Activated naive CD4-positive, alpha-beta T cell treated with anti-CD3 and anti-CD28 coated beads for 36 hours (primary cell): ENCODE results near the gene RFPL2. TPM values are rescaled to one million over a fixed set of nuclear protein-coding genes. Genes with fewer than 3 reads are reported as not detected.

ENCODE experiments used
- CTCF ChIA-PET: fragments of 350-600 bp; sonication (Branson Sonifier 250); formaldehyde crosslinking; loops from one replicate; lab custom pipeline; 2021; ENCODE audit warnings: antibody characterized with exemption; lab: Charles Lee
- DNase-seq: peaks from one replicate; pipeline ENCODE4 v3.0.0-alpha.2; 2020
- H3K27ac Mint-ChIP-seq: one replicate; pipeline ENCODE4 v1.8.0; 2021; ENCODE audit warnings: mild to moderate bottlenecking, mixed read lengths
- H3K27me3 Mint-ChIP-seq: one replicate; pipeline ENCODE4 v1.8.0; 2021; ENCODE audit warnings: low read depth, mixed read lengths
- H3K36me3 Mint-ChIP-seq: one replicate; pipeline ENCODE4 v1.8.0; 2021; ENCODE audit warnings: low read depth, mixed read lengths
- H3K4me1 Mint-ChIP-seq: one replicate; pipeline ENCODE4 v1.8.0; 2021; ENCODE audit warnings: low read depth, mixed read lengths
- H3K4me3 Mint-ChIP-seq: one replicate; pipeline ENCODE4 v1.8.0; 2021; ENCODE audit warnings: mild to moderate bottlenecking, moderate library complexity, mixed read lengths
- H3K9me3 Mint-ChIP-seq: one replicate; pipeline ENCODE4 v1.8.0; 2021; ENCODE audit warnings: mixed read lengths
- intact Hi-C: fragments of 100-400 bp; cut with micrococcal nuclease; formaldehyde crosslinking; loops from one replicate; pipeline ENCODE4 v1.15.1; 2023
- total RNA-seq, 2 experiments: library from RNA; stranded (reverse); gene quantifications; one replicate each; pipeline ENCODE4 v1.2.3, GENCODE V29; 2021

RFPL2 gene
- not detected for total RNA-seq

GRCh38 chr22:32204856-32205722 is at the start of gene RFPL2:
RFPL2 (minus strand) TSS chr22:32205073; CDS start chr22:32202451, 2,622 bp downstream.
- no peaks in the 10 kb centered on the region for H3K9me3 Mint-ChIP-seq
- no peak within 1 kb of the TSS for H3K27ac Mint-ChIP-seq
- H3K4me3 Mint-ChIP-seq, result peak within 1 kb of the TSS; percentile 66
- H3K36me3 Mint-ChIP-seq, result no peaks in the 10 kb centered on the region
- H3K27me3 Mint-ChIP-seq, result peaks cover 17% of the 10 kb centered on the region
- DNase-seq, result peak; percentile 41
- CTCF ChIA-PET, result no interaction called here
- intact Hi-C loops, result no loop called here
- peaks cover 34% of the 10 kb centered on the region for H3K4me1 Mint-ChIP-seq

DNA sequence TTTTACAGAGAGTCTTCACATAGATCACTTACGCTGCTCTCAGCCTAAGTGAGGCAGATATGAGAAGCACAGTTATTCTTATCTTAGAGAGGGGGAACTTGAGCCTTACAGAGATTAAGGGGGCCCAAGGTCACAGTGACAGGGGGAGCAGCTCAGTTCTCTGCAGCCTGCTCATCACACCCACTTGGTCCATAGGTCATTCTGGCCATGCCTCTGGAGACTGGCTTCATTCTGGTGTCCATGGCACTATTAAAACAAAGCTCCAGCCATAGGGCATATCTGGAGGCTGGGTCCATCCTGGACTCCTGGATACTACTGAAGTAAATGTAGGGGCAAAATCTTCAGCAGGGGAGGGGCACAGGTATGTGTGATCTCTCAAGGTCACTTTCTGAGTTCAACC is 44.4 kb upstream of the RFPL2 start:
- H3K36me3 Mint-ChIP-seq, result no peaks in the 10 kb centered on the region
- H3K4me3 Mint-ChIP-seq, result no peak overlapping the region
- peaks cover 20% of the 10 kb centered on the region for H3K27me3 Mint-ChIP-seq
- no peaks in the 10 kb centered on the region for H3K9me3 Mint-ChIP-seq
- H3K4me1 Mint-ChIP-seq, result no peaks in the 10 kb centered on the region
- no peak for DNase-seq
- H3K27ac Mint-ChIP-seq, result no peak overlapping the region
- CTCF ChIA-PET, result no interaction called here
- intact Hi-C loops, result no loop called here

DNA sequence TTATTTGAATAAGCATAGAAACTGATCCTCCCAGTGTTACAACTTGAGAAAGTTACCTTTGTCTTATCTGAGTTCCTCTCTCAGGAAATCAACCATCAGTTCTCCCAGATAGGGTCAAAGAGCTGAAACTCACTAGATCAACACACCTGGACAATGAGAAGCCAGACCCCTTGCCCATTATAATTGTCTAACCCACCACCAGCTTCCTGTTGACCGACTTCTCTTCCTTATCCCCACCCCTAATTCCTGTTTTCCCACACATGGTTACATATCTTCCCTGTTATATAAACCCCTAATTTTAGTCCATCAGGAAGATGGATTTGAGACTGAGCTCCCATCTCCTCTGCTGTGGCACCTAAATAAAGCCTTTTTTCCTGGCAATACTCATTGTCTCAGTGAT is 43.4 kb upstream of the RFPL2 start:
- Mint-ChIP-seq H3K9me3 (no peaks in the 10 kb centered on the region), H3K4me3 (no peak overlapping the region), H3K36me3 (no peaks in the 10 kb centered on the region), H3K4me1 (no peaks in the 10 kb centered on the region), H3K27me3 (peaks cover 20% of the 10 kb centered on the region), H3K27ac (no peak overlapping the region)
- CTCF ChIA-PET, result no interaction called here
- no peak for DNase-seq
- intact Hi-C loops, result no loop called here

GRCh38 chr22:32246166-32246565 is 41.3 kb upstream of the RFPL2 start:
- intact Hi-C loops, result no loop called here
- CTCF ChIA-PET, result interaction anchor here (1.1 to 1.9 kb wide), 2 partner anchors 20 to 276 kb away, joined by 3 to 4 read pairs; no protein-coding TSS in a partner anchor
- Mint-ChIP-seq H3K27me3 (peaks cover 24% of the 10 kb centered on the region), H3K4me3 (no peak overlapping the region), H3K27ac (no peak overlapping the region), H3K4me1 (no peaks in the 10 kb centered on the region), H3K9me3 (no peaks in the 10 kb centered on the region), H3K36me3 (no peaks in the 10 kb centered on the region)
- no peak for DNase-seq

- H3K4me1 Mint-ChIP-seq, result no peaks in the 10 kb centered on the region
- H3K36me3 Mint-ChIP-seq, result no peaks in the 10 kb centered on the region
- H3K9me3 Mint-ChIP-seq, result no peaks in the 10 kb centered on the region
- CTCF ChIA-PET, result no interaction called here
- H3K4me3 Mint-ChIP-seq, result no peak overlapping the region
- H3K27ac Mint-ChIP-seq, result no peak overlapping the region
- H3K27me3 Mint-ChIP-seq, result peaks cover 16% of the 10 kb centered on the region
- intact Hi-C loops, result no loop called here
- DNase-seq, result no peak
Observed at GRCh38 chr22:32245042-32245441, 40.2 kb upstream of the RFPL2 start.

GRCh38 chr22:32244547-32244946 is 39.7 kb upstream of the RFPL2 start:
- Mint-ChIP-seq H3K4me3 (no peak overlapping the region), H3K36me3 (no peaks in the 10 kb centered on the region), H3K9me3 (no peaks in the 10 kb centered on the region), H3K27me3 (peaks cover 14% of the 10 kb centered on the region), H3K4me1 (no peaks in the 10 kb centered on the region), H3K27ac (no peak overlapping the region)
- intact Hi-C loops, result no loop called here
- DNase-seq, result no peak
- CTCF ChIA-PET, result no interaction called here

DNA sequence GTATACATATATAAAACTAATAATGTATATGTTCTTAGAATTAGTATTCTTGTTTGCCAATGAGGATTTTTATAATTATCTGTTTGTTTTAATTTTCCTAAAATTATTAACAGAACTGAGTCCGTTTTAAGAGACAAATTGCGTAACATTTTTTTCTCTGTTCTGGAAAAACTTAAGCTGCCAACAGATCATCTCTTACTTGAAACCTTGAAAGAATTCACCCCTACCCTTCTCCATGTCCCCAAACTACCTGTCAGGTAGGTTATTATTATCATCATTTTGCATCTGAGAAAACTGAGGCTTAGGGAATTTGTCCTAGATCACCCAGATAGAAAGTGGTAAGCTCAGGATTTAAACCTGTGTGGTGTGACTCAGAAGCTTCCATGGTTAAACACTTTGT is 35.6 kb upstream of the RFPL2 start:
- H3K4me3 Mint-ChIP-seq, result no peak overlapping the region
- no peak overlapping the region for H3K27ac Mint-ChIP-seq
- H3K4me1 Mint-ChIP-seq, result no peaks in the 10 kb centered on the region
- CTCF ChIA-PET, result interaction anchor here (1.3 kb wide), 1 partner anchor 26 kb away, joined by 4 read pairs; no protein-coding TSS in a partner anchor
- no peak for DNase-seq
- no peaks in the 10 kb centered on the region for H3K9me3 Mint-ChIP-seq
- intact Hi-C loops, result no loop called here
- peaks cover 4% of the 10 kb centered on the region for H3K27me3 Mint-ChIP-seq
- no peaks in the 10 kb centered on the region for H3K36me3 Mint-ChIP-seq

DNA sequence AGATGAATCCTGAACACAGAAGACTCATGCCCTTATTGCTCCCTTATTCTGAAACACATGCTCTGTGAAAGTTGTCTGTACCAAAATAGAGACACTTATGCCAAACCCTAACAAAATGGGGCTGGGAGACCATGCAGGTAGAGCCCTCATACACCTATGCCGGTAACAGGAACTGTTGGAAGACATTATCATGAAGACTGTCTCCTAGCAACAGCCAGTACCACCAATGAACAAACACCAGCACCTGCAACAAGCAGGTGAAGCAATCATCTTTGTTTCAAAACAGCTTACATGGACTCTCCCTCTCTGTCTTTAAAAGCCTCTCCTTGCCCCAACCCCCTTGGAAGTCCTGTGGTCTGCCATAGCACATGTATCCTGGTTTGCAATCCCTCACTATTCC is 33.0 kb upstream of the RFPL2 start:
- no peak for DNase-seq
- Mint-ChIP-seq H3K9me3 (no peaks in the 10 kb centered on the region), H3K27ac (no peak overlapping the region), H3K4me1 (no peaks in the 10 kb centered on the region), H3K27me3 (peaks cover 9% of the 10 kb centered on the region), H3K36me3 (no peaks in the 10 kb centered on the region), H3K4me3 (no peak overlapping the region)
- CTCF ChIA-PET, result interaction anchor here (0.6 kb wide), 1 partner anchor 28 kb away, joined by 3 read pairs; no protein-coding TSS in a partner anchor
- intact Hi-C loops, result no loop called here

DNA sequence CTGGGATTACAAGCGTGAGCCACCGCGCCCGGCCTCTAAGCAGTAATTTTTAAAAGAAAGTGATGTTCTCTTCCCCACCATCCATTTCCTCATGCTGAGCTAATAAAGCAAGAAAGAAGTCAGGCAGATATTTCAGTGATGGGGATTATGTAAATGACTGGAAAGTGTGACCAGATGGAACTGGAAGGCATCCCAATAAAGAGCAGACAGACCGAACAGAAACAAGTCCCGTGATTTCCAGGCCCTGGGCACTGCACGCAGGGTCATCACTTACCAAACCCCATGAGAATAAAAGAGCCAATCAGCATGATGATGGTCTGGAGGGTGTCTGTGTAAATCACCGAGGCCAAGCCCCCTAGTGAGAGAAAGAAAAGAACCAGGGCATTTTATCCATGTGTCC is 32.1 kb upstream of the RFPL2 start:
- Mint-ChIP-seq H3K27me3 (peaks cover 8% of the 10 kb centered on the region), H3K9me3 (no peaks in the 10 kb centered on the region), H3K4me3 (no peak overlapping the region), H3K27ac (no peak overlapping the region), H3K4me1 (no peaks in the 10 kb centered on the region), H3K36me3 (no peaks in the 10 kb centered on the region)
- intact Hi-C loops, result no loop called here
- DNase-seq, result no peak
- CTCF ChIA-PET, result interaction anchor here (1.0 kb wide), 1 partner anchor 21 kb away, joined by 4 read pairs; no protein-coding TSS in a partner anchor

DNA sequence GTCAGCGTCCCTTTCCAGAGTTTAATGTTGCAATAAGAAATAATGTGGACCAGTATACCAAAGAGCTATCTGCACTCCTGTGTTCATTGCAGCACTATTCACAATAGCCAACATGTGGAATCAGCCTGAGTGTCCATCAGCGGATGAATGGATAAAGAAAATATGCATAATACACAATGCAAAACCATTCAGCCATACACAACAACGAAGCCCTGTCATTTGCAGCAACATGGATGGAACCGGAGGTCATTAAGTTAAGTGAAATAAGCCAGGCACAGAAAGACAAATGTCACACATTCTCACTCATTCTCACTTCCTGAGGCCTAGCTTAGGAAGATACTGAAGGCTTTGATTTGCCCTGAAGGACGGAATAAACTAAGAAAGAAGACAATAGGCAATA is 28.2 kb upstream of the RFPL2 start:
- no peak overlapping the region for H3K4me3 Mint-ChIP-seq
- CTCF ChIA-PET, result no interaction called here
- peaks cover 8% of the 10 kb centered on the region for H3K27me3 Mint-ChIP-seq
- H3K27ac Mint-ChIP-seq, result no peak overlapping the region
- H3K4me1 Mint-ChIP-seq, result no peaks in the 10 kb centered on the region
- no peaks in the 10 kb centered on the region for H3K36me3 Mint-ChIP-seq
- DNase-seq, result no peak
- intact Hi-C loops, result no loop called here
- no peaks in the 10 kb centered on the region for H3K9me3 Mint-ChIP-seq

- Mint-ChIP-seq H3K27me3 (peaks cover 8% of the 10 kb centered on the region), H3K4me1 (no peaks in the 10 kb centered on the region), H3K27ac (no peak overlapping the region), H3K4me3 (no peak overlapping the region), H3K9me3 (no peaks in the 10 kb centered on the region), H3K36me3 (no peaks in the 10 kb centered on the region)
- CTCF ChIA-PET, result interaction anchor here (0.6 kb wide), 1 partner anchor 232 kb away, joined by 3 read pairs; the partner anchor contains the start of gene BPIFC
- DNase-seq, result no peak
- intact Hi-C loops, result no loop called here
Observed at GRCh38 chr22:32232191-32232830, 27.4 kb upstream of the RFPL2 start.

GRCh38 chr22:32226326-32227104 is 21.6 kb upstream of the RFPL2 start:
- H3K36me3 Mint-ChIP-seq, result no peaks in the 10 kb centered on the region
- no peak for DNase-seq
- CTCF ChIA-PET, result no interaction called here
- H3K4me1 Mint-ChIP-seq, result no peaks in the 10 kb centered on the region
- H3K4me3 Mint-ChIP-seq, result no peak overlapping the region
- intact Hi-C loops, result no loop called here
- no peaks in the 10 kb centered on the region for H3K9me3 Mint-ChIP-seq
- no peak overlapping the region for H3K27ac Mint-ChIP-seq
- peaks cover 6% of the 10 kb centered on the region for H3K27me3 Mint-ChIP-seq
